Measurements from ENCODE around the gene TBX19. TPM values are rescaled to one million over a fixed set of nuclear protein-coding genes. Genes with fewer than 3 reads are reported as not detected.

The TBX19 gene
- total and polyA plus RNA-seq, 2 of the 8 experiments (the other 6 are each of a cell fraction or from before 2014, with no cell fraction given), result 1.0 to 1.8 TPM

DNA sequence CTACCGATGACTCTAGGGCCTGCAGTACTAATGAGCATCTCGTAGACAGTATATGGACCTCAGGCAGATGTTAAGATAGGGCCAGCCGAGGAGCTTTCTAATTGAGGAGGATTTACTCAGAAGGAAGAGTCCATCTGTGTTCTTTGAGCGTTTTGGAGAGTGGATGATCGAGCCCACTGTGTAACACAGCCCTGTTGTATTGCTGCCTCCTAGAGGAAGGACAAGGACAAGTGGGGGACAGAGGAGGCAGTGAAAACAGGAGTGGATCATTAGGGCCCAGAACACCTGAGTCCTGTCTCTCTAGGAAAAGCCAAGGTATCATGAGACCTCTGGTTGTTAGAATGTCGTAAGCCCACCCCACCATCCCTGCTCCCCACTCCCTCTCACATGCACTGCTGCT, 62.9 kb downstream of the TBX19 start:
- Histone ChIP-seq H3K27ac (ENCODE audit: low read depth, low read length) (no peak overlapping the region), H3K79me1 (ENCODE audit: low read depth, low read length) (no peaks in the 10 kb centered on the region), H3K14ac (ENCODE audit: insufficient read length) (no peak overlapping the region), H4K8ac (ENCODE audit: extremely low read depth, insufficient read depth, low read length) (no peak overlapping the region), H3K4me3 (ENCODE audit: extremely low read depth in 1 of 4, insufficient read depth in 2 of 4, low read depth in 3 of 4, low read length in 4 of 4) (no peak overlapping the region), H3K4me1 (replicated peaks in 1 of 4; ENCODE audit: control insufficient read depth in 3 of 4, insufficient read depth in 4 of 4, low read length in 3 of 4) (no peaks in the 10 kb centered on the region), H3K27me3 (replicated peaks in 1 of 4; ENCODE audit: control insufficient read depth in 3 of 4, extremely low read depth in 1 of 4, insufficient read depth in 3 of 4, low read length in 3 of 4) (no peaks in the 10 kb centered on the region), H3K56ac (replicated peaks; ENCODE audit: insufficient read length, low read depth, low read length) (no peak overlapping the region), H2BK20ac (ENCODE audit: low read length) (no peak overlapping the region), H3K9ac (replicated peaks in 1 of 4; ENCODE audit: extremely low read depth in 1 of 4, low read depth in 3 of 4, low read length in 3 of 4) (no peak overlapping the region), H2BK120ac (replicated peaks; ENCODE audit: low read depth, low read length) (no peak overlapping the region), H2BK12ac (ENCODE audit: low read depth, low read length) (no peak overlapping the region), H2AK5ac (ENCODE audit: low read depth, low read length) (no peak overlapping the region), H4K91ac (replicated peaks; ENCODE audit: insufficient read length, low read length) (no peak overlapping the region), H2BK15ac (ENCODE audit: low read length) (no peak overlapping the region), H3K79me2 (ENCODE audit: control insufficient read depth in 1 of 2, insufficient read depth in 2 of 2, low read length in 2 of 2) (no peaks in the 10 kb centered on the region), H4K5ac (ENCODE audit: insufficient read length, low read depth, low read length) (no peak overlapping the region), H3K4ac (replicated peaks; ENCODE audit: insufficient read length, low read depth, low read length) (no peak overlapping the region), H3K18ac (ENCODE audit: extremely low read depth, low read length) (no peak overlapping the region), H3K36me3 (ENCODE audit: control insufficient read depth in 2 of 4, insufficient read depth in 4 of 4, low read length in 3 of 4) (no peaks in the 10 kb centered on the region), H3K23me2 (ENCODE audit: low read depth, low read length) (no peaks in the 10 kb centered on the region), H3K4me2 (ENCODE audit: insufficient read depth in 1 of 2, low read depth in 2 of 2, low read length in 2 of 2) (no peak overlapping the region), H3K9me3 (ENCODE audit: insufficient read depth in 2 of 2, low read depth in 1 of 2, low read length in 1 of 2) (no peaks in the 10 kb centered on the region), H3K23ac (ENCODE audit: insufficient read length) (no peak overlapping the region), H2BK5ac (ENCODE audit: low read depth, low read length) (no peak overlapping the region), H2AFZ (ENCODE audit: low read length) (no peak overlapping the region; the same call in 1 of the 2 replicates), H4K20me1 (replicated peaks in 1 of 2; ENCODE audit: control insufficient read depth in 1 of 2, insufficient read depth in 2 of 2, low read length in 2 of 2) (no peaks in the 10 kb centered on the region)
- 85% methylated on average over 6 of the region's 6 CpGs; no CpG with 5 or more reads in 1 of the 2 experiments for WGBS, 2 experiments (ENCODE audit: extremely low coverage in 1 of 2, insufficient coverage in 1 of 2, insufficient read length in 1 of 2, insufficient replicate concordance in 2 of 2, low coverage in 1 of 2, low lambda C conversion rate in 2 of 2, missing lambda C conversion rate in 1 of 2)
- ChIA-PET POLR2A (ENCODE audit: partially characterized antibody) (interaction anchor here (1.2 to 1.5 kb wide), 2 partner anchors 9 to 110 kb away, joined by 3 read pairs; no protein-coding TSS in a partner anchor), CTCF (ENCODE audit: partially characterized antibody) (interaction anchor here (0.6 to 4.4 kb wide), 49 partner anchors 10 to 1040 kb away, joined by 3 to 42 read pairs (median 6); no protein-coding TSS in a partner anchor)
- FAIRE-seq (no peak), DNase-seq (ENCODE audit: low read depth in 1 of 2, low spot score in 2 of 2) (no peak)
- TF ChIP-seq ZNF274 (IDR thresholded peaks at IDR 0.05; ENCODE audit: borderline replicate concordance, extremely low read depth, low read length) (no peak), PHF8 (conservative IDR thresholded peaks at IDR 0.05; ENCODE audit: low read depth, low read length) (no peak), RAD21 (IDR thresholded peaks at IDR 0.05 in 1 of 2, conservative IDR thresholded peaks at IDR 0.05 in 1 of 2; ENCODE audit: low read depth in 2 of 2, low read length in 2 of 2) (peak; percentile 29 to 41), GTF2F1 (IDR thresholded peaks at IDR 0.05; ENCODE audit: borderline replicate concordance, low read depth, low read length) (no peak), TEAD4 (IDR thresholded peaks at IDR 0.05; ENCODE audit: low read depth, low read length) (no peak), SP4 (IDR thresholded peaks at IDR 0.05; ENCODE audit: low read length) (no peak), RXRA (IDR thresholded peaks at IDR 0.05; ENCODE audit: insufficient read depth, low read depth, low read length) (no peak)
- TF ChIP-seq, protein P1, sequence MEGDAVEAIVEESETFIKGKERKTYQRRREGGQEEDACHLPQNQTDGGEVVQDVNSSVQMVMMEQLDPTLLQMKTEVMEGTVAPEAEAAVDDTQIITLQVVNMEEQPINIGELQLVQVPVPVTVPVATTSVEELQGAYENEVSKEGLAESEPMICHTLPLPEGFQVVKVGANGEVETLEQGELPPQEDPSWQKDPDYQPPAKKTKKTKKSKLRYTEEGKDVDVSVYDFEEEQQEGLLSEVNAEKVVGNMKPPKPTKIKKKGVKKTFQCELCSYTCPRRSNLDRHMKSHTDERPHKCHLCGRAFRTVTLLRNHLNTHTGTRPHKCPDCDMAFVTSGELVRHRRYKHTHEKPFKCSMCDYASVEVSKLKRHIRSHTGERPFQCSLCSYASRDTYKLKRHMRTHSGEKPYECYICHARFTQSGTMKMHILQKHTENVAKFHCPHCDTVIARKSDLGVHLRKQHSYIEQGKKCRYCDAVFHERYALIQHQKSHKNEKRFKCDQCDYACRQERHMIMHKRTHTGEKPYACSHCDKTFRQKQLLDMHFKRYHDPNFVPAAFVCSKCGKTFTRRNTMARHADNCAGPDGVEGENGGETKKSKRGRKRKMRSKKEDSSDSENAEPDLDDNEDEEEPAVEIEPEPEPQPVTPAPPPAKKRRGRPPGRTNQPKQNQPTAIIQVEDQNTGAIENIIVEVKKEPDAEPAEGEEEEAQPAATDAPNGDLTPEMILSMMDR (IDR thresholded peaks at IDR 0.05; ENCODE audit: control extremely low read depth in 1 of 3, insufficient read depth in 1 of 3, low read depth in 1 of 3, low read length in 3 of 3), result peak in 2 of 3 experiments; percentile 8 to 40; a peak in 1 of 4 replicates

All from H1 (cell line).